IMR-90 (cell line): ENCODE measurements around the gene ADIG. TPM values are rescaled to one million over a fixed set of nuclear protein-coding genes. Genes with fewer than 3 reads are reported as not detected.

Experiments used
- ATAC-seq: fragments of 200-7000 bp; cut with Tn5 transposase; 2 replicates; pipeline ENCODE4 v1.9.1; 2020; ENCODE audit warnings: low read depth, mild to moderate bottlenecking, moderate library complexity
- BruUV-seq: library from RNA; stranded (reverse); fragments of 400-500 nt; replicated peaks from 2 replicates; lab custom pipeline; 2021; lab: Mats Ljungman, UMichigan
- CTCF ChIA-PET: fragments of 300-600 bp; formaldehyde crosslinking; extraction: SDS; loops from one replicate; lab custom pipeline; 2021; ENCODE audit warnings: antibody characterized with exemption; lab: Yijun Ruan, JAX
- POLR2A ChIA-PET: fragments of 300-600 bp; sonication (Branson Sonifier 250); formaldehyde crosslinking; loops from one replicate; lab custom pipeline; 2022; ENCODE audit warnings: antibody characterized with exemption; ENCODE audit not compliant: unreplicated experiment; lab: Charles Lee
- DNase-seq: peaks from one replicate; pipeline ENCODE4 v3.0.0; 2013
- H2AFZ ChIP-seq: replicated peaks from 2 replicates; pipeline ENCODE3; 2013; ENCODE audit warnings: low read length, mild to moderate bottlenecking; ENCODE audit not compliant: poor library complexity
- H2AK5ac ChIP-seq: 2 replicates; pipeline ENCODE4 v1.6.1; 2013; ENCODE audit warnings: low read depth, low read length, inconsistent platforms
- H2AK9ac ChIP-seq: replicated peaks from 2 replicates; pipeline ENCODE3; 2013; ENCODE audit warnings: mild to moderate bottlenecking, low read depth, low read length, moderate library complexity; ENCODE audit not compliant: poor library complexity
- H2BK120ac ChIP-seq: 2 replicates; pipeline ENCODE4 v1.6.1; 2013; ENCODE audit warnings: low read depth, low read length, inconsistent platforms
- H2BK15ac ChIP-seq: 3 replicates; pipeline ENCODE4 v1.6.1; 2013; ENCODE audit warnings: low read depth, low read length, inconsistent platforms
- H2BK20ac ChIP-seq: 2 replicates; pipeline ENCODE4 v1.6.1; 2013; ENCODE audit warnings: low read depth, mild to moderate bottlenecking, inconsistent platforms, low read length, moderate library complexity
- H2BK5ac ChIP-seq: 2 replicates; pipeline ENCODE4 v1.6.1; 2013; ENCODE audit warnings: mild to moderate bottlenecking, low read depth, low read length, inconsistent platforms; ENCODE audit not compliant: poor library complexity, severe bottlenecking
- H3K14ac ChIP-seq: replicated peaks from 2 replicates; pipeline ENCODE4 v1.6.1; 2013; ENCODE audit warnings: low read depth, low read length, inconsistent platforms
- H3K18ac ChIP-seq: 2 replicates; pipeline ENCODE4 v1.6.1; 2013; ENCODE audit warnings: low read depth, low read length, control low read depth
- H3K23ac ChIP-seq: 2 replicates; pipeline ENCODE4 v1.6.1; 2013; ENCODE audit warnings: low read depth, low read length, inconsistent platforms
- H3K27ac ChIP-seq: 2 replicates; pipeline ENCODE4 v1.5.1; 2013; ENCODE audit warnings: mild to moderate bottlenecking, control low read depth, low read length; ENCODE audit not compliant: insufficient read depth
- H3K27me3 ChIP-seq: 2 replicates; pipeline ENCODE4 v1.6.1; 2013; ENCODE audit warnings: low read length; ENCODE audit not compliant: control insufficient read depth, insufficient read depth
- H3K36me3 ChIP-seq: 2 replicates; pipeline ENCODE4 v1.6.1; 2013; ENCODE audit warnings: low read length, mixed read lengths; ENCODE audit not compliant: control insufficient read depth, insufficient read depth
- H3K4ac ChIP-seq: 2 replicates; pipeline ENCODE4 v1.6.1; 2013; ENCODE audit warnings: low read depth, low read length, inconsistent platforms
- H3K4me1 ChIP-seq: 2 replicates; pipeline ENCODE4 v1.6.1; 2013; ENCODE audit warnings: low read length, mixed read lengths; ENCODE audit not compliant: control insufficient read depth, insufficient read depth
- H3K4me2 ChIP-seq: 2 replicates; pipeline ENCODE4 v1.6.1; 2013; ENCODE audit warnings: low read depth, mild to moderate bottlenecking, control low read depth, low read length, moderate library complexity
- H3K4me3 ChIP-seq: 2 replicates; pipeline ENCODE4 v1.5.1; 2013; ENCODE audit warnings: low read depth, mild to moderate bottlenecking, control low read depth, low read length, moderate library complexity; ENCODE audit not compliant: insufficient read depth
- H3K56ac ChIP-seq: 2 replicates; pipeline ENCODE4 v1.6.1; 2013; ENCODE audit warnings: low read length, inconsistent platforms; ENCODE audit not compliant: insufficient read depth; ENCODE audit errors: extremely low read depth
- H3K79me1 ChIP-seq, 2 experiments: 2 replicates each; pipeline ENCODE4 v1.6.1; 2013; ENCODE audit warnings: low read length in 2 of 2, inconsistent platforms in 1 of 2, low read depth in 1 of 2
- H3K9ac ChIP-seq: 2 replicates; pipeline ENCODE4 v1.6.1; 2013; ENCODE audit warnings: low read depth, low read length, control low read depth
- H3K9me1 ChIP-seq: 2 replicates; pipeline ENCODE4 v1.6.1; 2013; ENCODE audit warnings: low read length, inconsistent platforms; ENCODE audit not compliant: insufficient read depth
- H3K9me3 ChIP-seq: 2 replicates; pipeline ENCODE4 v1.6.1; 2013; ENCODE audit warnings: low read length; ENCODE audit not compliant: control insufficient read depth, insufficient read depth
- H4K20me1 ChIP-seq: 2 replicates; pipeline ENCODE4 v1.6.1; 2013; ENCODE audit warnings: low read length, inconsistent platforms; ENCODE audit not compliant: insufficient read depth
- H4K5ac ChIP-seq: 2 replicates; pipeline ENCODE4 v1.6.1; 2013; ENCODE audit warnings: mild to moderate bottlenecking, low read depth, low read length, control low read depth
- H4K8ac ChIP-seq, 2 experiments: 2 replicates each; pipeline ENCODE4 v1.6.1; 2013; ENCODE audit warnings: low read depth in 2 of 2, low read length in 2 of 2, control low read depth in 1 of 2, inconsistent platforms in 1 of 2
- H4K91ac ChIP-seq: 2 replicates; pipeline ENCODE4 v1.6.1; 2013; ENCODE audit warnings: low read depth, low read length, inconsistent platforms; ENCODE audit not compliant: insufficient read depth
- MXI1 ChIP-seq: IDR thresholded peaks from 2 replicates; pipeline ENCODE4 v1.6.1; 2012; ENCODE audit warnings: low read depth, mild to moderate bottlenecking, low read length, moderate library complexity, borderline replicate concordance
- WGBS, 2 experiments: methylation state at CpG; one replicate each; pipeline versions ENCODE4 v1.1.5 to v1.1.7; 2013; ENCODE audit warnings: missing lambda C conversion rate in 2 of 2; ENCODE audit not compliant: insufficient read length in 1 of 2; ENCODE audit errors: extremely low coverage in 2 of 2; 5-methylcytosine and 5-hydroxymethylcytosine counted together
- dilution Hi-C: fragments of 300-500 bp; cut with HindIII; formaldehyde crosslinking; loops from one replicate; pipeline ENCODE4 v1.14.3; 2018; ENCODE audit warnings: low sequenced_read_pairs; ENCODE audit not compliant: unreplicated experiment
- in situ Hi-C: fragments of 300-500 bp; cut with MboI; formaldehyde crosslinking; loops from 3 replicates; pipeline ENCODE4 v1.14.3; 2019; ENCODE audit warnings: low sequenced_read_pairs, inconsistent platforms, mixed read lengths
- intact Hi-C: fragments of 100-400 bp; cut with micrococcal nuclease; formaldehyde crosslinking; loops from 2 replicates; pipeline ENCODE4 v1.10.0; 2022
- polyA plus RNA-seq, 3 experiments: library from polyadenylated mRNA; depleted of rRNA; stranded (reverse); fragments of >200 nt; gene quantifications; 2 replicates each; pipeline ENCODE4 v1.2.3, GENCODE V29; 2012; ENCODE audit warnings: low replicate concordance in 1 of 3
- total RNA-seq: library from RNA; depleted of rRNA; stranded (reverse); fragments of >200 nt; gene quantifications from 2 replicates; pipeline ENCODE4 v1.2.3, GENCODE V29; 2012

Gene ADIG
- total and polyA plus RNA-seq, 2 of the 4 experiments (the other 2 are of a cell fraction): not detected

GRCh38 chr20:38550274-38550673 is 30.7 kb upstream of the ADIG start:
- no peak overlapping the region for H3K18ac ChIP-seq
- H2BK5ac ChIP-seq: no peak overlapping the region
- BruUV-seq: no TSS peak
- H3K27me3 ChIP-seq: no peaks in the 10 kb centered on the region
- H4K91ac ChIP-seq: no peak overlapping the region
- ChIA-PET CTCF (interaction anchor here (0.6 to 1.1 kb wide), 2 partner anchors 9 to 65 kb away, joined by 3 read pairs; no protein-coding TSS in a partner anchor), POLR2A (no interaction called here)
- H3K9me3 ChIP-seq: no peaks in the 10 kb centered on the region
- no peak overlapping the region for H3K4me2 ChIP-seq
- H2AFZ ChIP-seq: no peak overlapping the region
- H2AK9ac ChIP-seq: no peak overlapping the region
- no peak overlapping the region for H3K9ac ChIP-seq
- H4K20me1 ChIP-seq: no peaks in the 10 kb centered on the region
- dilution Hi-C loops (no loop called here), in situ Hi-C loops (no loop called here), intact Hi-C loops (no loop called here)
- peaks cover 46% of the 10 kb centered on the region for H3K36me3 ChIP-seq
- no peak overlapping the region for H3K23ac ChIP-seq
- H3K79me1 ChIP-seq: no peaks in the 10 kb centered on the region; a peak in 2 of 4 replicates
- DNase-seq (no peak), ATAC-seq (no peak)
- no peak overlapping the region for H2BK15ac ChIP-seq
- no CpG with 5 or more reads among the region's 1 CpG for WGBS, 2 experiments
- H3K9me1 ChIP-seq: no peaks in the 10 kb centered on the region; the same call in 1 of the 2 replicates
- no peak for TF ChIP-seq MXI1
- no peak overlapping the region for H3K56ac ChIP-seq
- H3K4ac ChIP-seq: no peak overlapping the region
- no peak overlapping the region for H3K27ac ChIP-seq
- no peak overlapping the region for H4K5ac ChIP-seq
- H2BK20ac ChIP-seq: no peak overlapping the region
- no peak overlapping the region for H3K14ac ChIP-seq
- no peak overlapping the region for H4K8ac ChIP-seq
- no peaks in the 10 kb centered on the region for H3K4me1 ChIP-seq
- H2AK5ac ChIP-seq: no peak overlapping the region
- no peak overlapping the region for H2BK120ac ChIP-seq
- H3K4me3 ChIP-seq: no peak overlapping the region
